ENCODE results near the gene OMA1. TPM values are rescaled to one million over a fixed set of nuclear protein-coding genes. Genes with fewer than 3 reads are reported as not detected.

Gene OMA1
- polyA plus RNA-seq, 1 donor from 2014 or later = 11.0 TPM

GRCh38 chr1:58437623-58438022 is 108.9 kb downstream of the OMA1 start:
- H3K27ac ChIP-seq (ENCODE audit: low read length) = no peak overlapping the region
- no peak overlapping the region for H2AFZ ChIP-seq (ENCODE audit: low read depth, low read length)
- H3F3A ChIP-seq (ENCODE audit: insufficient read depth, low read length, poor library complexity, severe bottlenecking) = no peaks in the 10 kb centered on the region
- no peaks in the 10 kb centered on the region for H3K36me3 ChIP-seq (ENCODE audit: insufficient read depth, low read length)
- no peak overlapping the region for H3K4me3 ChIP-seq (ENCODE audit: low read length)
- no peaks in the 10 kb centered on the region for H3K79me2 ChIP-seq (replicated peaks; ENCODE audit: insufficient read depth, low read length)
- H3K9me3 ChIP-seq (ENCODE audit: low read length) = no peaks in the 10 kb centered on the region
- H3K4me2 ChIP-seq (ENCODE audit: low read length) = no peak overlapping the region
- no peaks in the 10 kb centered on the region for H3K27me3 ChIP-seq (ENCODE audit: insufficient read depth, low read depth, low read length)
- no peak overlapping the region for H3K9ac ChIP-seq (ENCODE audit: low read length)
- TF ChIP-seq REST (IDR thresholded peaks at IDR 0.05; ENCODE audit: borderline replicate concordance) = no peak
- H4K20me1 ChIP-seq (ENCODE audit: insufficient read depth) = no peaks in the 10 kb centered on the region
- H3K9me2 ChIP-seq (ENCODE audit: insufficient read depth, low read length) = no peaks in the 10 kb centered on the region

DNA sequence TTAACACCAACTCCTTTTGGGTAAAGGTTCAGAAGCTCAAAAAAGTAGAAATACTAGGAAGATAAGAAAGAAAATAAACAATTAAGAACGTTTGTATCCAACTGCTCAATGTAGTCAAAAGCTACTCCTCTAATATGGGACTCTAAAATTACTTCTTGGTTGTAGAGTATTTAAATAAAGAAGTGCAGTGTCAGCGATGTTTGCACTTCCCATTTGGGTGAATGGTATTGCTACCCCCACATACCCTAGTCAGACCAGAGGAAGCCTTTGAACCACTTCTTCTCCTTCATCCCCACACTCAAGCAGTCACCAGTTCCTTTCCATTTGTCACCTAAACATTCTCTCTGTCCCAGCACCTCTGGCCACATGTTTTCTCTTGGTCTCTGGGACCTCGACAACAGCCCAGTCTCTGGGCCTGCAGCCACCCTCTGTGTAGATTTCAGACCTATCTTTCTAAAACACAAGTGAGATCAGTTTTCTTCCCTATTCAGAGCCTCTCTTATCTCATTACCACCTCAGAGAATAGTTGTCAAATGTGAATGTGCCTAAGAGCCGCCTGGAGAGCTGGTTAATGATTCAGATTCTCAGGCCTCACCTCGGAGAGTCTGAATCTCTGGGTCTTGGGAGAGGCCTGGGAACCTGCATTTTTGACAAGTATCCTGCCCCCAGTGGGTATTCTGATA is 109.8 kb downstream of the OMA1 start:
- Histone ChIP-seq H3K9ac (ENCODE audit: low read length) (no peak overlapping the region), H3K4me3 (ENCODE audit: low read length) (no peak overlapping the region), H4K20me1 (ENCODE audit: insufficient read depth) (no peaks in the 10 kb centered on the region), H3K4me2 (ENCODE audit: low read length) (no peak overlapping the region), H3K27me3 (ENCODE audit: insufficient read depth, low read depth, low read length) (no peaks in the 10 kb centered on the region), H3K79me2 (replicated peaks; ENCODE audit: insufficient read depth, low read length) (no peaks in the 10 kb centered on the region), H3K9me3 (ENCODE audit: low read length) (no peaks in the 10 kb centered on the region), H2AFZ (ENCODE audit: low read depth, low read length) (no peak overlapping the region), H3K9me2 (ENCODE audit: insufficient read depth, low read length) (no peaks in the 10 kb centered on the region), H3F3A (ENCODE audit: insufficient read depth, low read length, poor library complexity, severe bottlenecking) (no peaks in the 10 kb centered on the region), H3K27ac (ENCODE audit: low read length) (no peak overlapping the region), H3K36me3 (ENCODE audit: insufficient read depth, low read length) (no peaks in the 10 kb centered on the region)
- TF ChIP-seq POLR2AphosphoS5 (IDR thresholded peaks at IDR 0.05) (no peak), SMC3 (conservative IDR thresholded peaks at IDR 0.05; ENCODE audit: poor library complexity) (no peak), CTCF (IDR thresholded peaks at IDR 0.05; ENCODE audit: poor library complexity, severe bottlenecking) (no peak), EP300 (conservative IDR thresholded peaks at IDR 0.05; ENCODE audit: poor library complexity, severe bottlenecking) (no peak), TAF1 (IDR thresholded peaks at IDR 0.05; ENCODE audit: low read depth) (no peak), RAD21 (conservative IDR thresholded peaks at IDR 0.05) (no peak), EZH2 (IDR thresholded peaks at IDR 0.05; ENCODE audit: borderline replicate concordance, insufficient read depth, low read length, poor library complexity, severe bottlenecking) (no peak), REST (IDR thresholded peaks at IDR 0.05; ENCODE audit: borderline replicate concordance) (no peak), MXI1 (conservative IDR thresholded peaks at IDR 0.05; ENCODE audit: poor library complexity, severe bottlenecking) (no peak)

Data from neural cell (in vitro differentiated cells).